CD4-positive, CD25-positive, alpha-beta regulatory T cell (primary cell): ENCODE measurements around the gene SLC11A2. TPM values are rescaled to one million over a fixed set of nuclear protein-coding genes. Genes with fewer than 3 reads are reported as not detected.
"Not testable (repeated sequence)": the region's sequence is repeated elsewhere in the genome, so short reads cannot be mapped to it uniquely, and the experiment has no call there.

Source experiments
- ATAC-seq, 2 donors: fragments of 150-1000 bp; cut with Tn5 transposase; one replicate each; pipeline ENCODE4 v1.10.0; 2021; ENCODE audit warnings: low read depth in 2 of 2, moderate number of reproducible peaks in 2 of 2, moderate library complexity in 1 of 2
- DNase-seq, 3 donors: peaks; one replicate each; pipeline versions ENCODE4 v3.0.0 to v3.0.0-alpha.2; 2012 to 2022; ENCODE audit warnings: mixed read lengths in 1 of 3
- H3K27ac ChIP-seq: one replicate; pipeline ENCODE4 v1.7.0; 2013; ENCODE audit warnings: mild to moderate bottlenecking, low read length; ENCODE audit not compliant: insufficient read depth, poor library complexity, severe bottlenecking
- H3K27me3 ChIP-seq: one replicate; pipeline ENCODE4 v1.7.0; 2013; ENCODE audit warnings: low read length; ENCODE audit not compliant: control insufficient read depth, insufficient read depth
- H3K36me3 ChIP-seq: one replicate; pipeline ENCODE4 v1.7.0; 2013; ENCODE audit warnings: mild to moderate bottlenecking, low read length, moderate library complexity; ENCODE audit not compliant: control insufficient read depth, insufficient read depth
- H3K4me1 ChIP-seq: 2 replicates; pipeline ENCODE4 v1.7.0; 2013; ENCODE audit warnings: mild to moderate bottlenecking, low read length; ENCODE audit not compliant: insufficient read depth, control insufficient read depth, poor library complexity, severe bottlenecking
- H3K4me3 ChIP-seq: one replicate; pipeline ENCODE4 v1.7.0; 2013; ENCODE audit warnings: low read depth, mild to moderate bottlenecking, low read length, moderate library complexity
- H3K9me3 ChIP-seq, 2 experiments: 1 replicate in 1 of 2; 2 replicates in 1 of 2; pipeline ENCODE4 v1.7.0; 2013; ENCODE audit warnings: low read length in 2 of 2, mild to moderate bottlenecking in 1 of 2, moderate library complexity in 1 of 2; ENCODE audit not compliant: control insufficient read depth in 2 of 2
- H3K27ac Mint-ChIP-seq, 3 donors: one replicate each; pipeline ENCODE4 v1.8.0; 2020 to 2022; ENCODE audit warnings: mild to moderate bottlenecking in 3 of 3, mixed read lengths in 3 of 3, moderate library complexity in 2 of 3
- H3K27me3 Mint-ChIP-seq: one replicate; pipeline ENCODE4 v1.8.0; 2022; ENCODE audit warnings: mild to moderate bottlenecking, mixed read lengths
- H3K36me3 Mint-ChIP-seq: one replicate; pipeline ENCODE4 v1.8.0; 2020; ENCODE audit warnings: mixed read lengths
- H3K4me1 Mint-ChIP-seq, 4 donors: one replicate each; pipeline ENCODE4 v1.8.0; 2020 to 2022; ENCODE audit warnings: mixed read lengths in 4 of 4, mild to moderate bottlenecking in 1 of 4
- H3K4me3 Mint-ChIP-seq, 4 donors: one replicate each; pipeline ENCODE4 v1.8.0; 2020 to 2022; ENCODE audit warnings: mild to moderate bottlenecking in 4 of 4, mixed read lengths in 4 of 4, moderate library complexity in 3 of 4
- H3K9me3 Mint-ChIP-seq, 7 donors: one replicate each; pipeline ENCODE4 v1.8.0; 2020 to 2022; ENCODE audit warnings: mixed read lengths in 7 of 7, mild to moderate bottlenecking in 3 of 7, moderate library complexity in 2 of 7
- polyA plus RNA-seq, 4 donors: library from polyadenylated mRNA; unstranded; fragments of 300-500 nt; fragmentation: Illumina TruSeq; gene quantifications; one replicate each; pipeline ENCODE4 v1.2.3, GENCODE V29; 2021
- total RNA-seq: library from RNA; stranded (reverse); gene quantifications from one replicate; pipeline ENCODE4 v1.2.3, GENCODE V29; 2022

Gene SLC11A2
- total and polyA plus RNA-seq, 5 donors from 2014 or later, result 7.2 to 54.3 (median 16.0) TPM

DNA sequence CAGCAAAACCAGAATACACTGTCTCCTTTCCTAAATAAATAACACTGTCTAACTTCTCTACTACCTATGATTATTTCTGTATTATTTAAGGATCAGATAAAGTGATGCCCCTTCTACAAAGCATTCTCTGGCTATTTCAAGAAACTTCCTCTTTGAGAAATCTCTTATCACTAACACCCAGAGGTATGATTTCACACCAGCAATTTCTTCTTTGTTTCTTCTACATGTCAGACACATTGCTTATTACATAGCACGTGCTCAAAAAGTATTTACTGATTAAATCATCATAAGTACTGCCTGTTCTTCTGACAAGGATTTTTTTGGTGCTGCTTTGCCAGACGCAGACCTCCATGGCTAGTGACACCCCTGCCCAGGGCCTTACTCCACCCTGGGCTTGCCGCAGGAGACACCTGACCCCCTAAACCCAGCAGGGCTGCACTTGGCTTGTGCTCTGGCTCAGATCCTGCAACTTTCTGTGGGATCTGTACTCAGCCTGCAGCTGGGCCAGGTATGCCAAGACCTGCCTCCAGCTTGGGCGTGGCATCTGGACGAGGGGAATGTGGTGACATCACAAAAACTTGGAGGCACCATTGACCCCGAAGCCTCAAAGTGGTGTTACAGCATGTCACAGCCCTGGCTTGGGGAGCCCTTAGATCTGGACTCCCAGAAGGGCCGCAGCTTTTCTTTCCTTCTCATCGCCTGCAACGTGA is 89.2 kb downstream of the SLC11A2 start:
- peaks cover 17% of the 10 kb centered on the region for H3K36me3 Mint-ChIP-seq
- ATAC-seq (no peak), DNase-seq (no peak)
- no peak overlapping the region for H3K27ac Mint-ChIP-seq
- Histone ChIP-seq H3K27ac (no peak overlapping the region), H3K4me3 (no peak overlapping the region), H3K27me3 (no peaks in the 10 kb centered on the region), H3K9me3 (peaks cover 2 to 8% of the 10 kb centered on the region in 2 experiments), H3K4me1 (no peaks in the 10 kb centered on the region), H3K36me3 (peaks cover 2% of the 10 kb centered on the region)
- H3K27me3 Mint-ChIP-seq, result no peaks in the 10 kb centered on the region
- H3K4me3 Mint-ChIP-seq, result no peak overlapping the region
- H3K9me3 Mint-ChIP-seq, result peaks cover 0 to 4% (median 0%) of the 10 kb centered on the region in 7 donors
- peaks cover 0 to 23% (median 9%) of the 10 kb centered on the region in 4 donors for H3K4me1 Mint-ChIP-seq

DNA sequence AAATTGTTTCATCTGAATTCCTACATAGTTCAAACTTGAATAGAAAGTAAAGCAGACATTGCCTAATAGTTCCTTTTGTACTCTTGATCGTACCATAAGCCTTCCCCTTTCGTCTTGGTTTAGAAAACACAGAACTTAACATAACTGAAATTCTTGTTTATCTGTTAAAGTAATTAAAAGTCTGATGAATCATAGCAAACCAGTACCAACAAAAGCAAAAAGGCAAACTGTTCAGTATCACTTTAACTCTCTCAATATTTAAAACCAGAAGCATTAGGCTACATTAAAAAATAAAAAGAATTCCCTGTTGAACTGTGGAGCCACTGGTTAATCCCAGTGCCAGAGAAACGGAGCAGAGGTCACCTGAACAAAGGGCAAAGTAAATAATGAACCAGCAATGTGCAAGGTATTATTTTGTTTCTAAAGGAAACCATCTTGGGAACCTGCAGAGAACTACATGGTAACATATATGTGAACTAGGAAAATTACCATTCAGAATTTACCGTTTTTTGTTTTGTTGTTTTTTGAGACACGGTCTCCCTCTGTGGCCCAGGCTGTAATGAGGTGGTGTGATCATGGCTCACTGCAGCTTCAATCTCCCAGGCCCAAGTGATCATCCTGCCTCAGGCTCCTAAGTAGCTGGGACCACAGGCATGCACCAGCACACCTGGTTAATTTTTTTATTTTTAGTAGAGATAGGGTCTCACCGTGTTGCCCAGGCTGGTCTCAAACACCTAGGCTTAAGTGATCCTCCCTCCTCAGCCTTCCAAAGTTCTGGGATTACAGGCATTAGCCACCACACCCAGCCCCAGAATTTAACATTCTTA is 91.0 kb downstream of the SLC11A2 start:
- Histone ChIP-seq H3K36me3 (peaks cover 2% of the 10 kb centered on the region), H3K27me3 (no peaks in the 10 kb centered on the region), H3K4me3 (no peak overlapping the region), H3K27ac (no peak overlapping the region), H3K9me3 (peaks cover 2 to 8% of the 10 kb centered on the region in 2 experiments), H3K4me1 (no peaks in the 10 kb centered on the region)
- H3K9me3 Mint-ChIP-seq, result peaks cover 0 to 4% (median 0%) of the 10 kb centered on the region in 7 donors
- H3K27me3 Mint-ChIP-seq, result no peaks in the 10 kb centered on the region
- H3K36me3 Mint-ChIP-seq, result peaks cover 22% of the 10 kb centered on the region
- H3K4me1 Mint-ChIP-seq, result peaks cover 3 to 33% (median 8%) of the 10 kb centered on the region in 4 donors
- DNase-seq, result no peak
- peak overlapping the region; percentile 2 to 53 (median 37) for H3K27ac Mint-ChIP-seq
- no peak overlapping the region for H3K4me3 Mint-ChIP-seq
- ATAC-seq, result no peak

DNA sequence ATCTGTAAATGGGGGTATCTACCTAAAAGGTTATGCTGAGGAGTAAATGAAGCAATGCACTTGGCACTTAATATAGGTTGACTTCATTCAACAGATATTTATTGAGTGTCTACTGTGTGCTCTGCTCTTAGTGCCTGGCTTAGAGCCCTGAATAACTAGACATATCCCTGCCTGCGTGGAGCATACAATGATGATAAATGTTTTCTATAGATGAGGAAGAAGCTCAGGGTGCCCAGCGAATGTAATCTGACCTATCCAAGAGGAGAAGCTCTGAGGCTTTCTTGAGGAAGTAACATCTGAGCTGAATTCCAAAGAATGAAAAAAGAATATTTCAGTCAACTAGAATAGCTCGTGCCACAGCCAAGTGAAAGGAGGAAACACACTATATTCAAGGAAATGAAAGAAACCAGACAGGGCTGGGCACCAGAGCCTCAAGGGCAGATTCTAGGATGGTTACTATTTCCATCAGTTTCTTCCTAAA is 91.8 kb downstream of the SLC11A2 start:
- H3K36me3 ChIP-seq, result peaks cover 2% of the 10 kb centered on the region
- Mint-ChIP-seq H3K4me3 (no peak overlapping the region), H3K9me3 (peaks cover 0 to 4% (median 0%) of the 10 kb centered on the region in 7 donors), H3K36me3 (peaks cover 26% of the 10 kb centered on the region), H3K4me1 (peaks cover 4 to 33% (median 11%) of the 10 kb centered on the region in 4 donors), H3K27me3 (no peaks in the 10 kb centered on the region), H3K27ac (peak overlapping the region in 1 of 3 donors; percentile 37)
- ATAC-seq, result no peak
- H3K27me3 ChIP-seq, result no peaks in the 10 kb centered on the region
- no peak overlapping the region for H3K4me3 ChIP-seq
- no peak overlapping the region for H3K27ac ChIP-seq
- H3K9me3 ChIP-seq, result peaks cover 2 to 8% of the 10 kb centered on the region in 2 experiments
- H3K4me1 ChIP-seq, result no peaks in the 10 kb centered on the region
- DNase-seq, result no peak

DNA sequence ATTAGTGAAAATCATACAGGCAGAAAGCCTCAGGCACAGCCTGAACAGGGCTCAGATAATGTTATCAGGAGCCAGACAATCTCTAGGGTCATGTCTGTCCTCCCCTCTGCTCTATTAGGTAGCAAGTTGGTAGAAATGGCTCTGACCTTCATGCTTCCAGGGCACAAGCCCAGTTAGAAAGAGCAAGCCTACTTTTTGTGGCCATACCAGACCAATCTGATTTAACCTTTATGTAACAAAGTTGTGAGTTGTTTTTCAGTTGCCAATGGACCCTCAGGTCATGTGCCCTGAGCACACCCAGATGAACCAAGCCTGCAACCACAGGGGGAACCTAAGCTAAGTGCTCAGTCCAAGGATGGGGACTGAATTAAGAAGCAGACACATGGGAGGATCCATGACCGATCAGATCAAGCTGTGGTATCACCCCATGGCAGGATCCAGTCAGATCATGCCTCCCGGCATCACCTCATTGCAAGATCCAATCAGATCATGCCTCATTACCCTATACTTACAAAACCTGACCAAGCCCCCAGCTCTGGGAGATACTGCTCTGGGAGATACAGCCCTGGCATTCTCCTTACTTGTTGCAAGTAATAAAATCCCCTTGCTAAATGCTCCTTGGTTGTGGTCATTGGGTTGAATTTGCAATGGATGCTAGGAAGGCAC is 92.6 kb downstream of the SLC11A2 start:
- Mint-ChIP-seq H3K4me1 (peaks cover 6 to 35% (median 16%) of the 10 kb centered on the region in 4 donors), H3K9me3 (peaks cover 0 to 4% (median 0%) of the 10 kb centered on the region in 7 donors), H3K36me3 (peaks cover 25% of the 10 kb centered on the region), H3K4me3 (no peak overlapping the region), H3K27ac (peak overlapping the region in 1 of 3 donors; percentile 58), H3K27me3 (no peaks in the 10 kb centered on the region)
- Histone ChIP-seq H3K27me3 (no peaks in the 10 kb centered on the region), H3K27ac (no peak overlapping the region), H3K4me3 (no peak overlapping the region), H3K4me1 (no peaks in the 10 kb centered on the region), H3K9me3 (peaks cover 2 to 8% of the 10 kb centered on the region in 2 experiments), H3K36me3 (peaks cover 2% of the 10 kb centered on the region)
- no peak for DNase-seq
- ATAC-seq, result no peak

DNA sequence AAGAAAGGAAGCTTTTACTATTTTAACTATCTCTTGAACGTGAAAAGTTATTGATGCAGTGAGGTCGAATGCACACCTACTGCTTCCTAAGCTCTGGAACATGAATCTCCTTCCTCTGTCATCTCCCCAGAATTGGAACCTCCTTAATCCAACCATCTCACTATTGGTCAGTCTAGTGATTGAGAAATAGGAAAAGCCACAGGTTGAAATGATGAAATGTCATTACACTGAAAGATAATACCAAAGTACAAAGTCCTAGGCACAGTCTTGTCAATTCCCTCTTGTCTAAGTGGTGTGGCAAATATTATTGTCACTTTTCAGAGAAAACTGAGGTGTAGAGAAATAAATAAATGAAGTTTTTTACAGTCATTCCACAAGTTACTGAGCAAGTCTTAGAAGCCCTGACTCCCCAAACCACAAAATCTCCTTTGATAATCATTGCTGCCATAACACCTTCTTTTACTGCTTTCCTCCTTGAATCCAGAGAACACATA is 93.3 kb downstream of the SLC11A2 start:
- no peak overlapping the region for H3K4me3 ChIP-seq
- no peaks in the 10 kb centered on the region for H3K27me3 ChIP-seq
- Mint-ChIP-seq H3K27me3 (no peaks in the 10 kb centered on the region), H3K4me1 (peaks cover 9 to 43% (median 21%) of the 10 kb centered on the region in 4 donors), H3K27ac (no peak overlapping the region), H3K4me3 (no peak overlapping the region), H3K36me3 (peaks cover 22% of the 10 kb centered on the region), H3K9me3 (peaks cover 0 to 4% (median 0%) of the 10 kb centered on the region in 7 donors)
- peaks cover 2 to 8% of the 10 kb centered on the region in 2 experiments for H3K9me3 ChIP-seq
- DNase-seq (no peak), ATAC-seq (no peak)
- H3K27ac ChIP-seq, result no peak overlapping the region
- no peaks in the 10 kb centered on the region for H3K4me1 ChIP-seq
- peaks cover 2% of the 10 kb centered on the region for H3K36me3 ChIP-seq

DNA sequence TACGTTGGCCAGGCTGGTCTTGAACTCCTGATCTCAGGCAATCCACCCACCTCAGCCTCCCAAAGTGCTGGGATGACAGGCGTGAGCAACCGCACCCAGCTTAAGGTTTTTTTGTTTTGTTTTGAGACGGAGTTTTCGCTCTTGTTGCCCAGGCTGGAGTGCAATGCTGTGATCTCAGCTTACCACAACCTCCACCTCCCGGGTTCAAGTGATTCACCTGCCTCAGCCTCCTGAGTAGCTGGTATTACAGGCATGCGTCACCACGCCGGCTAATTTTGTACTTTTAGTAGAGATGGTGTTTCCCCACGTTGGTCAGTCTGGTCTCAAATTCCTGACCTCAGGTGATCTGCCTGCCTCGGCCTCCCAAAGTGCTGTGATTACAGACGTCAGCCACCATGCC is 95.7 kb downstream of the SLC11A2 start:
- not testable (repeated sequence) for ATAC-seq, H3K4me1 ChIP-seq, H3K9me3 ChIP-seq, H3K36me3 ChIP-seq, H3K9me3 Mint-ChIP-seq, H3K27ac ChIP-seq, H3K27me3 Mint-ChIP-seq, H3K4me3 ChIP-seq, H3K27me3 ChIP-seq, H3K4me3 Mint-ChIP-seq, DNase-seq
- peak overlapping the region in 1 of 3 donors; percentile 16 for H3K27ac Mint-ChIP-seq
- peaks cover 18% of the 10 kb centered on the region for H3K36me3 Mint-ChIP-seq
- peaks cover 12 to 62% (median 34%) of the 10 kb centered on the region in 4 donors for H3K4me1 Mint-ChIP-seq

DNA sequence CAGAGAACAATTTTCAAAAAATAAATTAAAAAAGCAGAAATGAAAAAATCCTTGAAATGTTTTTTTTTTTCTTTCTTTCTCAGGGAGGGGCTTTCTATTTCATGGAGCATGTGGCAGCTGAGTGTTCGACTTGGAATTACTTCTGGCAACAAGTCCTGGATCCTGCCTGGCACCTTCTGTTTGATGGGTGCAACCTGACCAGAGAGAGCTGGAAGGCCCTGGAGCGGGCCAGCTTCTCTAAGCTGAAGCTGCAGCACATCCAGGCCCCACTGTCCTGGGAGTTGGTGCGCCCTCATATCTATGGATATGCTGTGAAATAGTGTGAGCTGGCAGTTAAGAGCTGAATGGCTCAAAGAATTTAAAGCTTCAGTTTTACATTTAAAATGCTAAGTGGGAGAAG is 96.4 kb downstream of the SLC11A2 start:
- Mint-ChIP-seq H3K4me1 (peaks cover 12 to 65% (median 38%) of the 10 kb centered on the region in 4 donors), H3K9me3 (no peaks in the 10 kb centered on the region), H3K36me3 (peaks cover 18% of the 10 kb centered on the region), H3K4me3 (peak overlapping the region in 2 of 4 donors; percentile 13 to 56), H3K27ac (peak overlapping the region in 1 of 3 donors; percentile 57), H3K27me3 (no peaks in the 10 kb centered on the region)
- Histone ChIP-seq H3K4me1 (peaks cover 8% of the 10 kb centered on the region), H3K27ac (no peak overlapping the region), H3K27me3 (no peaks in the 10 kb centered on the region), H3K9me3 (no peaks in the 10 kb centered on the region), H3K4me3 (no peak overlapping the region), H3K36me3 (no peaks in the 10 kb centered on the region)
- no peak for ATAC-seq
- DNase-seq, result no peak
